H1 (cell line): ENCODE measurements around the gene CCDC137. TPM values are rescaled to one million over a fixed set of nuclear protein-coding genes. Genes with fewer than 3 reads are reported as not detected.

Experiments used
- BCL11A ChIP-seq, 2 experiments: IDR thresholded peaks; one replicate each; pipeline ENCODE4 v1.6.1; 2011; ENCODE audit warnings: low read depth in 2 of 2, low read length in 2 of 2, mild to moderate bottlenecking in 2 of 2
- polyA plus RNA-seq, 7 experiments: library from polyadenylated mRNA; depleted of rRNA in 3 of 7; stranded (reverse) in 5 of 7; unstranded in 2 of 7; fragments of >200 nt in 5 of 7; fragments of 200-250 nt in 2 of 7; gene quantifications; 1 replicate in 5 of 7; 2 replicates in 1 of 7; 4 replicates in 1 of 7; pipeline versions ENCODE4 v1.2.1 to v1.2.3, GENCODE V29; 2011 to 2013; ENCODE audit warnings: missing spikeins in 2 of 7, mixed read lengths in 2 of 7
- total RNA-seq: library from RNA; stranded (reverse); fragmentation: NEBNext Ultra II Directional; extraction: Animal tissue kit (Norgen Biotek cat#: 25700); gene quantifications from 2 replicates; pipeline ENCODE4 v1.2.1, GENCODE V29; 2021

The CCDC137 gene
- total and polyA plus RNA-seq, 2 of the 8 experiments (the other 6 are each of a cell fraction or from before 2014, with no cell fraction given): 17.6 to 38.6 TPM

DNA sequence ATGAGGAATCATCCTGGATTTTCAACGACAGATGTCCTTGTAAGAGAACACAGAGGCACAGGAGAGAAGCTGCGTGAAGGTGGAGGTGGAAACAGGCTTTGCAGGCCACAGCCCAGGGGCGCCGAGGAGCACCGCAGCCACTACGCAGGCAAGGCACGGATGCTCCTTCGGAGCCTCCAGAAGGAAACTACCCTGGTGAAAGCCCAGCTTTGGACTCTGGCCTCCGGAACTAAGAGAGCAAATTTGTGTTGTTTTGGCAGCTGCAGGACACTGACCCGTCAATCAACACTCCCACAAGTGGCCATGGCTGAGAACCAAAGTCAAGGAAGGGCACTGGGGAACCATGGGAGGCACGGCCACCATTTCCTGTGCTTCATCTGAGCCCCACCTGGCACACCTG lies 13.6 kb downstream of the CCDC137 start (continued):
- no peak for TF ChIP-seq BCL11A (IDR thresholded peaks at IDR 0.05; ENCODE audit: low read depth in 2 of 2, low read length in 2 of 2)
